H1 (cell line): ENCODE measurements around the gene SLC35F1.

ENCODE experiments used
- CTCF ChIP-seq, 3 experiments: IDR thresholded peaks; 1 replicate in 2 of 3; 2 replicates in 1 of 3; pipeline versions ENCODE4 v1.5.1 to v1.6.1; 2011; ENCODE audit warnings: low read length in 3 of 3, mild to moderate bottlenecking in 3 of 3, inconsistent platforms in 2 of 3, low read depth in 1 of 3, moderate library complexity in 1 of 3; ENCODE audit not compliant: insufficient read depth in 1 of 3; ENCODE audit errors: control extremely low read depth in 1 of 3
- GABPA ChIP-seq: IDR thresholded peaks from 2 replicates; pipeline ENCODE4 v1.6.1; 2011; ENCODE audit warnings: mild to moderate bottlenecking, low read length, moderate library complexity, borderline replicate concordance; ENCODE audit not compliant: insufficient read depth
- KDM1A ChIP-seq: fragments of 200-600, 300-600 bp; sonication (generic); IDR thresholded peaks from 2 replicates; pipeline ENCODE4 v1.7.1; 2016; ENCODE audit warnings: mild to moderate bottlenecking, low read length, borderline replicate concordance
- POLR2A ChIP-seq, 2 experiments: IDR thresholded peaks; 1 replicate in 1 of 2; 2 replicates in 1 of 2; pipeline ENCODE4 v1.6.1; 2011; ENCODE audit warnings: low read depth in 2 of 2, low read length in 2 of 2, mild to moderate bottlenecking in 2 of 2; ENCODE audit errors: control extremely low read depth in 1 of 2
- POLR2AphosphoS5 ChIP-seq: IDR thresholded peaks from 2 replicates; pipeline ENCODE4 v1.6.1; 2011; ENCODE audit warnings: low read depth, low read length
- SIRT6 ChIP-seq: IDR thresholded peaks from one replicate; pipeline ENCODE4 v1.7.1; 2012; ENCODE audit warnings: low read length, inconsistent platforms
- TAF7 ChIP-seq: optimal IDR thresholded peaks from 2 replicates; pipeline ENCODE3; 2011; ENCODE audit warnings: low read depth, mild to moderate bottlenecking, inconsistent platforms, low read length, moderate library complexity, borderline replicate concordance
- TF ChIP-seq, protein P1 (sequence below): IDR thresholded peaks from 2 replicates; pipeline ENCODE4 v1.6.1; 2011; ENCODE audit warnings: low read depth, mild to moderate bottlenecking, low read length; ENCODE audit not compliant: insufficient read depth

DNA sequence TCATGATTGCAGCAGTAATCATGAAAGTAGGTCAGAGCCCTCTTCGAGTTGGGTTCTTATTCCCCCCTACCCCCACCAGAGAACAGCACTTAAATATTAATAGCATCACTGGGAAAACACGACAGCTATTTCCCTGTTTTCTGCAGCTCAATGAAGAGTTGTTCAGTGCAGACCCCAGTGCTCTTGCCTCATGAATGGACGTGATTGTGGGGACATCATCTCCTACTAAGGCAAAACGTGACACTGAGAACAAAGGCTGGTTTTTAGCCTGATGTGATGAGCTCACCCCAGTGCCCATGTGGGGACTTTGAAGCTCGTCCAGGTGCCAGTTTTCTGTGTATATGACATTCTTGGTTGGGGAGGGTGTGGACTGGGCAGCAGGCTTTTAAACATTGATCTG lies 105.9 kb downstream of the SLC35F1 start:
- TF ChIP-seq POLR2AphosphoS5 (no peak), CTCF (IDR thresholded peaks at IDR 0.05; ENCODE audit: control extremely low read depth in 1 of 3, insufficient read depth in 1 of 3, low read depth in 1 of 3, low read length in 3 of 3) (no peak), TAF7 (no peak), SIRT6 (no peak), POLR2A (IDR thresholded peaks at IDR 0.05; ENCODE audit: control extremely low read depth in 1 of 2, low read depth in 2 of 2, low read length in 2 of 2) (no peak), KDM1A (no peak), GABPA (no peak)
- TF ChIP-seq, protein P1, sequence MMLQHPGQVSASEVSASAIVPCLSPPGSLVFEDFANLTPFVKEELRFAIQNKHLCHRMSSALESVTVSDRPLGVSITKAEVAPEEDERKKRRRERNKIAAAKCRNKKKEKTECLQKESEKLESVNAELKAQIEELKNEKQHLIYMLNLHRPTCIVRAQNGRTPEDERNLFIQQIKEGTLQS: no peak
